GM19025 (cell line): Measurements from ENCODE around the gene DMAC2.
"Not testable (repeated sequence)": the region's sequence is repeated elsewhere in the genome, so short reads cannot be mapped to it uniquely, and the experiment has no call there.

Source experiments
- ATAC-seq: cut with Tn5 transposase; IDR thresholded peaks from one replicate; pipeline ENCODE4 v1.9.1; 2021; ENCODE audit warnings: mild to moderate bottlenecking, low read depth, moderate library complexity; ENCODE audit not compliant: unreplicated experiment

The DMAC2 gene

GRCh38 chr19:41439441-41440222, at the start of gene DMAC2:
Gene DMAC2 (minus strand): TSS chr19:41439912. CDS start chr19:41439899, 13 bp downstream.
- ATAC-seq, result peak; percentile 90

- ATAC-seq, result not testable (repeated sequence)
Observed at GRCh38 chr19:41486953-41487352, 47.2 kb upstream of the DMAC2 start.

- ATAC-seq, result no peak
Observed at GRCh38 chr19:41484822-41485221, 45.1 kb upstream of the DMAC2 start.

- ATAC-seq, result no peak
Observed at GRCh38 chr19:41480336-41480735, 40.6 kb upstream of the DMAC2 start.

GRCh38 chr19:41479757-41480191, 40.1 kb upstream of the DMAC2 start:
- no peak for ATAC-seq

GRCh38 chr19:41478875-41479756, 39.4 kb upstream of the DMAC2 start:
- ATAC-seq, result no peak

- no peak for ATAC-seq
Observed at GRCh38 chr19:41478171-41478570, 38.5 kb upstream of the DMAC2 start.

GRCh38 chr19:41476583-41476982, 36.9 kb upstream of the DMAC2 start:
- no peak for ATAC-seq

GRCh38 chr19:41463257-41464256, 23.8 kb upstream of the DMAC2 start:
- ATAC-seq, result not testable (repeated sequence)

GRCh38 chr19:41462497-41462896, 22.8 kb upstream of the DMAC2 start:
- no peak for ATAC-seq

GRCh38 chr19:41457241-41457640, 17.5 kb upstream of the DMAC2 start:
- ATAC-seq, result peak; percentile 79

GRCh38 chr19:41456342-41456918, 16.7 kb upstream of the DMAC2 start:
- ATAC-seq, result no peak

- no peak for ATAC-seq
Observed at GRCh38 chr19:41455936-41456335, 16.2 kb upstream of the DMAC2 start.

- no peak for ATAC-seq
Observed at GRCh38 chr19:41452584-41453275, 13.0 kb upstream of the DMAC2 start.

- no peak for ATAC-seq
Observed at GRCh38 chr19:41449865-41450178, 10.1 kb upstream of the DMAC2 start.

GRCh38 chr19:41449079-41449864, 9.6 kb upstream of the DMAC2 start:
- no peak for ATAC-seq

GRCh38 chr19:41447732-41448332, 8.1 kb upstream of the DMAC2 start:
- ATAC-seq, result no peak

- no peak for ATAC-seq
Observed at GRCh38 chr19:41445575-41445974, 5.9 kb upstream of the DMAC2 start.
